Left lung (tissue), 10 donors: ENCODE results near the gene CMTM8. TPM values are rescaled to one million over a fixed set of nuclear protein-coding genes. Genes with fewer than 3 reads are reported as not detected.

Source experiments
- ATAC-seq: fragments of 200-7000 bp; cut with Tn5 transposase; one replicate; pipeline ENCODE4 v1.9.1; 2020; ENCODE audit warnings: moderate library complexity
- DNase-seq, 4 donors: peaks; one replicate each; pipeline ENCODE4 v3.0.0-alpha.2; 2013 to 2020
- H3K27ac ChIP-seq, 2 donors: fragments of 200-600 bp; sonication (generic) in 1 of 2; one replicate each; pipeline versions ENCODE4 v1.5.0 to v1.8.0; 2020 to 2021
- H3K27me3 ChIP-seq, 2 donors: fragments of 200-600 bp; sonication (generic) in 1 of 2; one replicate each; pipeline versions ENCODE4 v1.5.0 to v1.8.0; 2020 to 2021
- H3K36me3 ChIP-seq, 2 donors: fragments of 200-600 bp; sonication (generic) in 1 of 2; one replicate each; pipeline versions ENCODE4 v1.5.0 to v1.8.0; 2020 to 2021
- H3K4me1 ChIP-seq, 2 donors: fragments of 200-600 bp; one replicate each; pipeline ENCODE4 v1.8.0; 2021
- H3K4me3 ChIP-seq, 2 donors: fragments of 200-600 bp; sonication (generic) in 1 of 2; one replicate each; pipeline versions ENCODE4 v1.5.0 to v1.8.0; 2020 to 2021; ENCODE audit warnings: mild to moderate bottlenecking in 1 of 2
- H3K9me3 ChIP-seq, 2 donors: fragments of 200-600 bp; sonication (generic) in 1 of 2; one replicate each; pipeline versions ENCODE4 v1.5.0 to v1.8.0; 2020 to 2021
- CTCF ChIP-seq, 2 donors: fragments of 200-600 bp; sonication (generic) in 1 of 2; IDR thresholded peaks; one replicate each; pipeline versions ENCODE4 v1.5.0 to v1.8.0; 2021; ENCODE audit warnings: antibody characterized with exemption in 2 of 2
- intact Hi-C, 2 donors: fragments of 100-400 bp; cut with DNase I; formaldehyde crosslinking; loops; one replicate each; pipeline versions ENCODE4 v1.11.2 to v1.14.2; 2022
- polyA plus RNA-seq, 6 donors: library from polyadenylated mRNA; unstranded; fragments of 120-200 nt; gene quantifications; one replicate each; pipeline ENCODE4 v1.2.1, GENCODE V29; 2013; ENCODE audit not compliant: insufficient read length in 6 of 6
- total RNA-seq, 2 donors: library from RNA; stranded (reverse); fragmentation: NEBNext Ultra II Directional; extraction: Animal tissue kit (Norgen Biotek cat#: 25700); gene quantifications; one replicate each; pipeline ENCODE4 v1.2.1, GENCODE V29; 2021
- donor health status: DM: no; HTN: yes; CAD: no.
- donor health status: DM: no; HTN: no; CAD: no.

CMTM8 gene
- total and polyA plus RNA-seq, 8 donors, result 12.0 to 20.0 (median 12.6) TPM

DNA sequence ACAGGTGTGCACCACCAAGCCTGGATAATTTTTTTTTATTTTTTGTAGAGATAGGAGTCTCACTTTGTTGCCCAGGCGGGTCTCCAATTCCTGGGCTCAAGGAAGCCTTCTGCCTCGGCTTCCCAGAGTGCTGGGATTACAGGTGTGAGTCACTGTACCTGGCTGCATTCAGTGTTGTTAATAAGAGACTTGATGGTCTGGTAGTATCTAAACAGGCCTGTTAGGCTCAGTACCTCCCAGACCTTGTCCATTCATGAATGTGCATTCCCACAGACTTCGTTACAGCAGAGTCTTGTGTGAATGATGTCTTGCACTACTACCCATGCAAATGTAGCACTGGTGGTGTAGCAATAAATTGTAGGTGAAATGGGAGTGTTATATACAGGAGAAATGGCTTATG is 17.7 kb downstream of the CMTM8 start:
- ATAC-seq (no peak), DNase-seq (no peak)
- H3K4me3 ChIP-seq, result no peak overlapping the region
- intact Hi-C loops, result no loop called here
- no peaks in the 10 kb centered on the region for H3K27me3 ChIP-seq
- no peak overlapping the region for H3K27ac ChIP-seq
- no peaks in the 10 kb centered on the region for H3K36me3 ChIP-seq
- no peak for TF ChIP-seq CTCF (IDR thresholded peaks at IDR 0.05)
- H3K4me1 ChIP-seq, result no peaks in the 10 kb centered on the region
- peaks cover 0 to 5% of the 10 kb centered on the region in 2 donors for H3K9me3 ChIP-seq

GRCh38 chr3:32257042-32257441 is 18.6 kb downstream of the CMTM8 start:
- no peak for TF ChIP-seq CTCF (IDR thresholded peaks at IDR 0.05)
- no peaks in the 10 kb centered on the region for H3K27me3 ChIP-seq
- H3K4me1 ChIP-seq, result no peaks in the 10 kb centered on the region
- peaks cover 0 to 5% of the 10 kb centered on the region in 2 donors for H3K9me3 ChIP-seq
- H3K36me3 ChIP-seq, result no peaks in the 10 kb centered on the region
- no peak overlapping the region for H3K4me3 ChIP-seq
- intact Hi-C loops, result no loop called here
- no peak for DNase-seq
- no peak for ATAC-seq
- H3K27ac ChIP-seq, result no peak overlapping the region

DNA sequence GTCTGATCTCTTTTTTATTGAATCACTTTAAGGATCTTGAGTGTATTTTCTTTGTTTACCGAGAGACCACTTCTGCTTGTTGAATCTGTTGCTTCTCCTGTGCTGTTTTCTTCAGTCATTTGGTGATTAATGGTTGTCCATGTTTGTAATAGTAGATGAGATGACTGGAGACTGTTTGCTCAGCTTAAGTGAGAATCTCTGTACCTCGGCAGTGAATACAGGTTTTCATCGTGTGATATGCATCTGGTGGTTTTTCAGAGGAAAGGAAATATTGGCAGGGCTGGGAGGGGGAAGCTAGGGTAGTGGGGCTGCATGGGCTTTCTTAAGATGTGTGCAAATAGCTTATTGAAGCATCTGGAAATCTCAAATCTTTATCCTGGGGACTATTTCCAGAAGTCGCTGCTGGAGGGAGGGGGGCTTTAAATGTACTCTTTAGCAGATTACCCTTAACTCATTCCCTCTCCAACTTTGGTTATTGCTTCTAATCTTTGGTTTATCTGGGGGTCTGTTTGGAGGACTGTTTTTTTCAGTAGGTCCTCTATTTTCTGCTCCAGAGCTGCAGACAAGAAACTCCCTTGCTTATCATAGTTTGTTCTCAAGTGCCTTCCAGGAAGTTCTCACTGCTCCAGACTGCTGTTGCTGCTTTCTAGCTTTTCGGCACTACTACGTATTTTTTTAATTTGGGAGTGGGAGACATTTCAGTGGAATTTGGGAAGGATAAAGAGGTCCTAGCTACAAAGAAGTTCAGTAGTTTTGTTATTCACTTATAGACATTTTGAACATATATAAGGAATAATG is 19.4 kb downstream of the CMTM8 start:
- Histone ChIP-seq H3K27me3 (no peaks in the 10 kb centered on the region), H3K4me3 (no peak overlapping the region), H3K36me3 (no peaks in the 10 kb centered on the region), H3K4me1 (no peaks in the 10 kb centered on the region), H3K27ac (no peak overlapping the region), H3K9me3 (peaks cover 0 to 5% of the 10 kb centered on the region in 2 donors)
- no peak for DNase-seq
- intact Hi-C loops, result no loop called here
- no peak for TF ChIP-seq CTCF (IDR thresholded peaks at IDR 0.05)
- ATAC-seq, result peak; percentile 75

GRCh38 chr3:32258869-32259268 is 20.4 kb downstream of the CMTM8 start:
- Histone ChIP-seq H3K36me3 (no peaks in the 10 kb centered on the region), H3K4me1 (no peaks in the 10 kb centered on the region), H3K27me3 (no peaks in the 10 kb centered on the region), H3K27ac (no peak overlapping the region), H3K9me3 (peaks cover 0 to 4% of the 10 kb centered on the region in 2 donors), H3K4me3 (no peak overlapping the region)
- DNase-seq, result no peak
- ATAC-seq, result no peak
- TF ChIP-seq CTCF (IDR thresholded peaks at IDR 0.05), result no peak
- intact Hi-C loops, result no loop called here

- DNase-seq (no peak), ATAC-seq (no peak)
- H3K27me3 ChIP-seq, result no peaks in the 10 kb centered on the region
- no peak overlapping the region for H3K4me3 ChIP-seq
- H3K27ac ChIP-seq, result no peak overlapping the region
- intact Hi-C loops, result no loop called here
- H3K4me1 ChIP-seq, result no peaks in the 10 kb centered on the region
- no peaks in the 10 kb centered on the region for H3K36me3 ChIP-seq
- TF ChIP-seq CTCF (IDR thresholded peaks at IDR 0.05), result no peak
- no peaks in the 10 kb centered on the region for H3K9me3 ChIP-seq
These were observed 23.1 kb downstream of the CMTM8 start for GRCh38 chr3:32261545-32261944.
